HCT116 (cell line): Measurements from ENCODE around the gene CSDE1. TPM values are rescaled to one million over a fixed set of nuclear protein-coding genes. Genes with fewer than 3 reads are reported as not detected.

Experiments
- ATAC-seq: fragments of 200-7000 bp; cut with Tn5 transposase; 2 replicates; pipeline ENCODE4 v1.9.1; 2020; ENCODE audit warnings: mild to moderate bottlenecking, moderate library complexity
- BruUV-seq: library from RNA; stranded (reverse); fragments of 400-500 nt; replicated peaks from 2 replicates; lab custom pipeline; 2021; lab: Mats Ljungman, UMichigan
- CTCF ChIA-PET: fragments of 300-600 bp; sonication (Branson Sonifier 250); formaldehyde crosslinking; loops from one replicate; lab custom pipeline; 2021; ENCODE audit warnings: antibody characterized with exemption; lab: Charles Lee
- POLR2A ChIA-PET: fragments of 300-600, 350-600 bp; sonication (Branson Sonifier 250); formaldehyde crosslinking; loops from one replicate; lab custom pipeline; 2021; ENCODE audit warnings: antibody characterized with exemption; lab: Charles Lee
- RAD21 ChIA-PET, 2 experiments: fragments of 300-600 bp; sonication (Branson Sonifier 250); formaldehyde crosslinking; loops; one replicate each; lab custom pipeline; 2023; ENCODE audit warnings: low total read pairs in 2 of 2; ENCODE audit not compliant: uncharacterized antibody in 2 of 2, unreplicated experiment in 2 of 2, low non-redundant PET in 1 of 2; lab: Charles Lee
- DNase-seq: peaks from one replicate; pipeline ENCODE4 v3.0.0-alpha.2; 2010; ENCODE audit warnings: low read depth, low spot score
- H2AFZ ChIP-seq: fragments of 200-600 bp; shearing (Covaris generic), sonication (generic); 2 replicates; pipeline ENCODE4 v1.6.1; 2017; ENCODE audit warnings: low read depth, mixed run types, mixed read lengths, antibody characterized with exemption, low read length; ENCODE audit not compliant: poor library complexity, severe bottlenecking
- H3K27ac ChIP-seq: 2 replicates; pipeline ENCODE4 v1.5.1; 2012; ENCODE audit warnings: low read depth, low read length
- H3K27me3 ChIP-seq: fragments of 200-600 bp; sonication (generic); 2 replicates; pipeline ENCODE4 v1.6.1; 2016; ENCODE audit warnings: mixed run types, low read length, mixed read lengths; ENCODE audit not compliant: insufficient read depth
- H3K36me3 ChIP-seq, 2 experiments: fragments of 200-500 bp in 1 of 2; fragments of 200-600 bp in 1 of 2; sonication (Bioruptor generic) in 1 of 2; sonication (generic) in 1 of 2; 2 replicates each; pipeline versions ENCODE4 v1.5.1 to v1.6.1; 2014 to 2016; ENCODE audit warnings: low read length in 2 of 2, inconsistent platforms in 1 of 2, mixed read lengths in 1 of 2, mixed run types in 1 of 2; ENCODE audit not compliant: insufficient read depth in 2 of 2, control insufficient read depth in 1 of 2
- H3K4me1 ChIP-seq, 2 experiments: fragments of 200-600 bp in 1 of 2; sonication (generic) in 1 of 2; 2 replicates each; pipeline versions ENCODE4 v1.5.1 to v1.6.1; 2012 to 2017; ENCODE audit warnings: low read length in 2 of 2, inconsistent platforms in 1 of 2, mild to moderate bottlenecking in 1 of 2, mixed read lengths in 1 of 2, mixed run types in 1 of 2, moderate library complexity in 1 of 2; ENCODE audit not compliant: insufficient read depth in 2 of 2, control insufficient read depth in 1 of 2
- H3K4me2 ChIP-seq: fragments of 200-600 bp; sonication (generic); 2 replicates; pipeline ENCODE4 v1.6.1; 2017; ENCODE audit warnings: mixed run types, low read length, mixed read lengths
- H3K4me3 ChIP-seq, 2 experiments: fragments of 200-600 bp in 1 of 2; sonication (generic) in 1 of 2; replicated peaks in 1 of 2; 2 replicates each; pipeline ENCODE4 v1.5.1; 2011 to 2016; ENCODE audit warnings: low read length in 2 of 2, control low read depth in 1 of 2, low read depth in 1 of 2, mild to moderate bottlenecking in 1 of 2, mixed read lengths in 1 of 2, mixed run types in 1 of 2
- H3K79me2 ChIP-seq: fragments of 200-600 bp; sonication (generic); 2 replicates; pipeline ENCODE4 v1.6.1; 2017; ENCODE audit warnings: mild to moderate bottlenecking, mixed run types, low read length, moderate library complexity, mixed read lengths; ENCODE audit not compliant: insufficient read depth
- H3K9ac ChIP-seq: fragments of 200-600 bp; sonication (generic); 2 replicates; pipeline ENCODE4 v1.6.1; 2016; ENCODE audit warnings: low read length, mixed read lengths
- H3K9me2 ChIP-seq: fragments of 200-600 bp; sonication (generic), shearing (Covaris generic); 2 replicates; pipeline ENCODE4 v1.6.1; 2017; ENCODE audit warnings: mixed run types, mild to moderate bottlenecking, moderate library complexity; ENCODE audit not compliant: insufficient read depth
- H3K9me3 ChIP-seq, 2 experiments: fragments of 200-500 bp in 1 of 2; fragments of 200-600 bp in 1 of 2; sonication (Bioruptor generic) in 1 of 2; sonication (generic) in 1 of 2; 2 replicates each; pipeline ENCODE4 v1.6.1; 2014 to 2017; ENCODE audit warnings: low read length in 2 of 2, mixed read lengths in 2 of 2, inconsistent platforms in 1 of 2, low read depth in 1 of 2, mild to moderate bottlenecking in 1 of 2, mixed run types in 1 of 2, moderate library complexity in 1 of 2; ENCODE audit not compliant: control insufficient read depth in 1 of 2, insufficient read depth in 1 of 2
- H4K20me1 ChIP-seq: fragments of 200-600 bp; sonication (generic), shearing (Covaris generic); 2 replicates; pipeline ENCODE4 v1.6.1; 2017; ENCODE audit warnings: mixed run types, mild to moderate bottlenecking, moderate library complexity; ENCODE audit not compliant: insufficient read depth
- ATF3 ChIP-seq: IDR thresholded peaks from 2 replicates; pipeline ENCODE4 v1.6.1; 2012
- CBX3 ChIP-seq: IDR thresholded peaks from 2 replicates; pipeline ENCODE4 v1.6.1; 2012; ENCODE audit warnings: low read depth
- ELF1 ChIP-seq: IDR thresholded peaks from 2 replicates; pipeline ENCODE4 v1.6.1; 2012; ENCODE audit warnings: low read depth, borderline replicate concordance
- EZH2phosphoT487 ChIP-seq: fragments of 200-600 bp; IDR thresholded peaks from 2 replicates; pipeline ENCODE4 v1.6.1; 2018; ENCODE audit warnings: antibody characterized with exemption, borderline replicate concordance
- FOSL1 ChIP-seq: IDR thresholded peaks from 2 replicates; pipeline ENCODE4 v1.6.1; 2012; ENCODE audit warnings: low read depth
- POLR2A ChIP-seq: IDR thresholded peaks from 2 replicates; pipeline ENCODE4 v1.7.0; 2011; ENCODE audit warnings: borderline replicate concordance; ENCODE audit not compliant: insufficient read depth, insufficient read length; ENCODE audit errors: extremely low read depth
- RAD21 ChIP-seq: IDR thresholded peaks from 2 replicates; pipeline ENCODE4 v1.6.1; 2012; ENCODE audit warnings: low read depth, mild to moderate bottlenecking
- SIN3A ChIP-seq: IDR thresholded peaks from 2 replicates; pipeline ENCODE4 v1.6.1; 2012; ENCODE audit warnings: low read depth
- TCF7L2 ChIP-seq: IDR thresholded peaks from 2 replicates; pipeline ENCODE4 v1.7.0; 2011; ENCODE audit warnings: borderline replicate concordance, inconsistent platforms; ENCODE audit not compliant: insufficient read depth, insufficient read length; ENCODE audit errors: extremely low read depth
- YY1 ChIP-seq: IDR thresholded peaks from 2 replicates; pipeline ENCODE4 v1.6.1; 2011; ENCODE audit warnings: low read length, low read depth, moderate library complexity, mild to moderate bottlenecking; ENCODE audit not compliant: insufficient replicate concordance; ENCODE audit errors: extremely low read depth
- ZFX ChIP-seq: fragments of 450-650 bp; IDR thresholded peaks from 2 replicates; pipeline ENCODE4 v1.6.1; 2017
- intact Hi-C: fragments of 100-400 bp; cut with micrococcal nuclease; formaldehyde crosslinking; loops from 2 replicates; pipeline ENCODE4 v1.10.0; 2022
- total RNA-seq: library from RNA; stranded (reverse); gene quantifications from one replicate; pipeline ENCODE4 v1.2.1, GENCODE V29; 2021; ENCODE audit not compliant: unreplicated experiment
- TF ChIP-seq, protein P1 (sequence below), 3 experiments: fragments of 200-600 bp in 1 of 3; sonication (generic) in 1 of 3; IDR thresholded peaks in 2 of 3; conservative IDR thresholded peaks in 1 of 3; 2 replicates each; pipeline ENCODE4 v1.5.1; 2012 to 2017; ENCODE audit warnings: low read depth in 2 of 3, low read length in 2 of 3, antibody characterized with exemption in 1 of 3, borderline replicate concordance in 1 of 3, control low read depth in 1 of 3, mild to moderate bottlenecking in 1 of 3, mixed read lengths in 1 of 3, mixed run types in 1 of 3, moderate library complexity in 1 of 3; ENCODE audit not compliant: insufficient read depth in 1 of 3

The CSDE1 gene
- total RNA-seq, 1 experiment from 2014 or later = 515 TPM

- TF ChIP-seq RAD21 (no peak), ZFX (no peak), EZH2phosphoT487 (no peak), POLR2A (no peak)
These were observed 11.2 kb downstream of the CSDE1 start (continued) for GRCh38 chr1:114746450-114747121.

- intact Hi-C loops = no loop called here
- ATAC-seq = no peak
- H3K27ac ChIP-seq = no peak overlapping the region
- H4K20me1 ChIP-seq = peaks cover 62% of the 10 kb centered on the region; the same call in 1 of the 2 replicates
- ChIA-PET POLR2A (no interaction called here), RAD21 (no interaction called here), CTCF (no interaction called here)
- H3K9me3 ChIP-seq = no peaks in the 10 kb centered on the region
- peaks cover 46 to 51% of the 10 kb centered on the region in 2 experiments for H3K36me3 ChIP-seq
- H2AFZ ChIP-seq = no peak overlapping the region
- H3K79me2 ChIP-seq = peaks cover 100% of the 10 kb centered on the region
- no peaks in the 10 kb centered on the region for H3K27me3 ChIP-seq
- no peak overlapping the region for H3K4me2 ChIP-seq
- H3K9me2 ChIP-seq = no peaks in the 10 kb centered on the region
- no peak overlapping the region for H3K9ac ChIP-seq
- no peak for DNase-seq
- BruUV-seq = no TSS peak
- no peaks in the 10 kb centered on the region for H3K4me1 ChIP-seq
- TF ChIP-seq SIN3A = no peak
- TF ChIP-seq FOSL1 = no peak
- no peak for TF ChIP-seq TCF7L2
- no peak for TF ChIP-seq YY1
- TF ChIP-seq ATF3 = no peak
- TF ChIP-seq ZFX = no peak
- TF ChIP-seq ELF1 = no peak
- no peak for TF ChIP-seq CBX3
- TF ChIP-seq, protein P1, sequence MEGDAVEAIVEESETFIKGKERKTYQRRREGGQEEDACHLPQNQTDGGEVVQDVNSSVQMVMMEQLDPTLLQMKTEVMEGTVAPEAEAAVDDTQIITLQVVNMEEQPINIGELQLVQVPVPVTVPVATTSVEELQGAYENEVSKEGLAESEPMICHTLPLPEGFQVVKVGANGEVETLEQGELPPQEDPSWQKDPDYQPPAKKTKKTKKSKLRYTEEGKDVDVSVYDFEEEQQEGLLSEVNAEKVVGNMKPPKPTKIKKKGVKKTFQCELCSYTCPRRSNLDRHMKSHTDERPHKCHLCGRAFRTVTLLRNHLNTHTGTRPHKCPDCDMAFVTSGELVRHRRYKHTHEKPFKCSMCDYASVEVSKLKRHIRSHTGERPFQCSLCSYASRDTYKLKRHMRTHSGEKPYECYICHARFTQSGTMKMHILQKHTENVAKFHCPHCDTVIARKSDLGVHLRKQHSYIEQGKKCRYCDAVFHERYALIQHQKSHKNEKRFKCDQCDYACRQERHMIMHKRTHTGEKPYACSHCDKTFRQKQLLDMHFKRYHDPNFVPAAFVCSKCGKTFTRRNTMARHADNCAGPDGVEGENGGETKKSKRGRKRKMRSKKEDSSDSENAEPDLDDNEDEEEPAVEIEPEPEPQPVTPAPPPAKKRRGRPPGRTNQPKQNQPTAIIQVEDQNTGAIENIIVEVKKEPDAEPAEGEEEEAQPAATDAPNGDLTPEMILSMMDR (IDR thresholded peaks at IDR 0.05 in 2 of 3, conservative IDR thresholded peaks at IDR 0.05 in 1 of 3; ENCODE audit: borderline replicate concordance in 1 of 3, insufficient read depth in 1 of 3, low read depth in 2 of 3, low read length in 2 of 3) = no peak
- no peak overlapping the region for H3K4me3 ChIP-seq
These were observed 12.5 kb downstream of the CSDE1 start for GRCh38 chr1:114745291-114745690.
